A549 (cell line): ENCODE measurements around the gene ASIP.

Source experiments
- CHD4 ChIP-seq: fragments of 200-600 bp; sonication (generic); IDR thresholded peaks from 2 replicates; pipeline ENCODE4 v1.6.1; 2016; ENCODE audit warnings: antibody characterized with exemption, mild to moderate bottlenecking, borderline replicate concordance
- EP300 ChIP-seq, 2 experiments: fragments of >200 bp; sonication (Bioruptor Twin); formaldehyde crosslinking; IDR thresholded peaks; 2 replicates in 1 of 2; 3 replicates in 1 of 2; pipeline ENCODE4 v1.6.1; 2016 to 2017
- ESRRA ChIP-seq: fragments of 150-350 bp; IDR thresholded peaks from 2 replicates; pipeline ENCODE4 v1.6.1; 2014; ENCODE audit warnings: mild to moderate bottlenecking, low read length, borderline replicate concordance
- HDAC2 ChIP-seq: fragments of 200-600 bp; sonication (generic); IDR thresholded peaks from 2 replicates; pipeline ENCODE4 v1.6.1; 2016
- MYC ChIP-seq: IDR thresholded peaks from 2 replicates; pipeline ENCODE4 v1.6.1; 2012; ENCODE audit warnings: mild to moderate bottlenecking, inconsistent platforms, low read length, improper control_type of control experiment, borderline replicate concordance
- NR3C1 ChIP-seq: fragments of >200 bp; sonication (Bioruptor Twin); formaldehyde crosslinking; IDR thresholded peaks from 3 replicates; pipeline ENCODE4 v1.6.1; 2017
- POLR2A ChIP-seq: IDR thresholded peaks from 2 replicates; pipeline ENCODE4 v1.6.1; 2012; ENCODE audit warnings: mild to moderate bottlenecking, low read length
- RARB ChIP-seq: fragments of 250-450 bp; sonication (Bioruptor Pico); IDR thresholded peaks from 2 replicates; pipeline ENCODE4 v1.8.0; 2021; ENCODE audit warnings: mild to moderate bottlenecking, moderate library complexity
- ZFP36 ChIP-seq: fragments of 450-650 bp; IDR thresholded peaks from 2 replicates; pipeline ENCODE4 v1.6.1; 2014; ENCODE audit warnings: borderline replicate concordance; ENCODE audit not compliant: partially characterized antibody
- TF ChIP-seq, protein P1 (sequence below): fragments of >200 bp; sonication (Bioruptor Twin); formaldehyde crosslinking; IDR thresholded peaks from 3 replicates; pipeline ENCODE4 v1.5.1; 2016

DNA sequence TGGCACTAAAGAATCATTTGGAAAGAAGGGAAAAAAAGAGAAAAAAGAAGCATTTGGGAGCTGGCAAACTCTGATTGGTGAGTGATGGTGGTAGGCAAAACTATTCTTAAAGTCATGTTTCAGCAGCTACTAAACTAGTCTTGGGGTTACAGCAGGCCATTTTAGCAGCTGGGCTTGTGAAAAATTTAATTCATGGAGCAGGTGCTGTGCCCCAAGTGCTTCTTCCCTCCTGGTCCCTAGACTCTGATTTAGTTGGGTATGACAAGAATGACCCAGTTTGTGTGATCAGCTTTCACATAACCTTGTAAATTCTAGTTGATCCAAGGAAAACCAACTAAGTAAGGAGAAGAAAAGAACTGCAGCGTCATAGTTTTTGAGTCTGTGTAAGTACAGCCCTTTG is 1.1 kb upstream of the ASIP start:
- TF ChIP-seq ZFP36 (no peak), ESRRA (no peak), POLR2A (no peak), HDAC2 (no peak), CHD4 (no peak), RARB (CRISPR knock-in tag) (no peak), EP300 (IDR thresholded peaks at IDR 0.05) (no peak), NR3C1 (no peak), MYC (no peak)
- TF ChIP-seq, protein P1, sequence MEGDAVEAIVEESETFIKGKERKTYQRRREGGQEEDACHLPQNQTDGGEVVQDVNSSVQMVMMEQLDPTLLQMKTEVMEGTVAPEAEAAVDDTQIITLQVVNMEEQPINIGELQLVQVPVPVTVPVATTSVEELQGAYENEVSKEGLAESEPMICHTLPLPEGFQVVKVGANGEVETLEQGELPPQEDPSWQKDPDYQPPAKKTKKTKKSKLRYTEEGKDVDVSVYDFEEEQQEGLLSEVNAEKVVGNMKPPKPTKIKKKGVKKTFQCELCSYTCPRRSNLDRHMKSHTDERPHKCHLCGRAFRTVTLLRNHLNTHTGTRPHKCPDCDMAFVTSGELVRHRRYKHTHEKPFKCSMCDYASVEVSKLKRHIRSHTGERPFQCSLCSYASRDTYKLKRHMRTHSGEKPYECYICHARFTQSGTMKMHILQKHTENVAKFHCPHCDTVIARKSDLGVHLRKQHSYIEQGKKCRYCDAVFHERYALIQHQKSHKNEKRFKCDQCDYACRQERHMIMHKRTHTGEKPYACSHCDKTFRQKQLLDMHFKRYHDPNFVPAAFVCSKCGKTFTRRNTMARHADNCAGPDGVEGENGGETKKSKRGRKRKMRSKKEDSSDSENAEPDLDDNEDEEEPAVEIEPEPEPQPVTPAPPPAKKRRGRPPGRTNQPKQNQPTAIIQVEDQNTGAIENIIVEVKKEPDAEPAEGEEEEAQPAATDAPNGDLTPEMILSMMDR: no peak
